ENCODE measurements around the gene KEAP1. TPM values are rescaled to one million over a fixed set of nuclear protein-coding genes. Genes with fewer than 3 reads are reported as not detected.

KEAP1 gene
- total RNA-seq, 1 donor from 2014 or later = 45.7 TPM

DNA sequence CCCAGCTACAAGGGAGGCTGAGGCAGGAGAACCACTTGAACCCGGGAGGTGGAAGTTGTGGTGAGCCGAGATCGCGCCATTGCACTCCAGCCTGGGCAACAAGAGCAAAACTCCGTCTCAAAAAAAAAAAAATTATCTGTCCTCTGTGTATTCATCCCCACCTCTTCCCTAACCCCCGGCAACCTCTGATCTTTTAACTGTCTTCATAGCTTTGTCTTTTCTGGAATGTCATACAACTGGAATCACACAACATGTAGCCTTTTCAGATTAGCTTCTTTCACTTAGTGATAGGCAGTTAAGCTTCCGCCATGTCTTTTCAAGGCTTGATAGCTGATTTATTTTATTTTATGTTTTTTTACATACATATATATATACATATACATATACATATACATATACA is 22.5 kb upstream of the KEAP1 start:
- DNase-seq (ENCODE audit: low spot score in 2 of 2) (no peak), FAIRE-seq (no peak)

DNA sequence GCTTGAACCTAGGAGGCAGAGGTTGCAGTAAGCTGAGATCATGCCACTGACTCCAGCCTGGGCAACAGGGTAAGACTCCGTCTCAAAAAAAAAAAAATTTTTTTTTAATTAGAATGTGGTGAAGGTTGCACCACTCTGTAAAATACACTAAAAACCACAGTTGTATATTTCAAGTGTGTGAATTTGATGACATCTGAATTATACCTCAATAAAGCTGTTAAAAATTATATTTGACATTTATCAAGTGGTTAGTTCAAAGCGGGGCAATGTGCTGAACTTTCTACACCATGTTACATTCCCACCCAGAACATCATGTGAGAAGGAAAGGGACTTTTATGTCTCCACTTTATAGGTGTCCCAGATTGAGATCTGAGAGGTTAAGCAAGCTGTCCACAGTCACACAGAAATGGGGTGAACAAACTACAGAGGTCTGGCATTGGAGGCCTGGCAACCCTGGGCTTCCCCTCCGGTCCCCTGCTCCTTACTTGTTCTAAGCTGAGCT is 20.0 kb upstream of the KEAP1 start:
- DNase-seq (ENCODE audit: low spot score in 2 of 2) = no peak

DNA sequence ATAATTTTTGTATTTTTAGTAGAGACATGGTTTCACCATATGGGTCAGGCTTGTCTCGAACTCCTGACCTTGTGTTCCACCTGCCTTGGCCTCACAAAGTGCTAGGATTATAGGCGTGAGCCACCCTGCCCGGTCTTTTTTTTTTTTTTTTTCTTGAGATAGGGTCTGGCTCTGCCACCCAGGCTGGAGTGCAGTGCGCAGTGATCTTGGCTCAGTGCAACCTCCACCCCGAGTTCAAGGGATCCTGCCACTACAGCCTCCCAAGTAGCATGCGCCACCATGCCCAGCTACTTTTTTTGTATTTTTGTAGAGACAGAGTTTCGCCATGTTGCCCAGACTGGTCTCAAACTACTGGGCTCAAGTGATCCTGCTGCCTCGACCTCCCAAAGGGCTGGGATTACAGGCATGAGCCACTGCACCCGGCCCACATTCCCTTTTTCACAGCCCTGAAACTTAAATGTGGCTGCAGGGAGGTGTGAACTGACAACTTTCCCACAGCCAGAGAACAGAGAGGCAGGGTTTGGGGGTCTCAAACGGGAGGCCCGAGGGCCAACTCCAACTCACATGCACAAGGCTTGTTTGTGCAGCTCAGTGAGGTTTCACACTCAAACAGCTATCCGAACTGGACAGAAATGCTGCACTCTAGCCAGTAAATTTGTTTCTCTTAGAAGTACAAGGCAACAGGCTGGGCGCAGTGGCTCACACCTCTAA is 18.5 kb upstream of the KEAP1 start:
- FAIRE-seq (no peak), DNase-seq (ENCODE audit: low spot score in 2 of 2) (no peak)

More for the DNA sequence above, 20.0 kb upstream of the KEAP1 start:
- no peak for FAIRE-seq

DNA sequence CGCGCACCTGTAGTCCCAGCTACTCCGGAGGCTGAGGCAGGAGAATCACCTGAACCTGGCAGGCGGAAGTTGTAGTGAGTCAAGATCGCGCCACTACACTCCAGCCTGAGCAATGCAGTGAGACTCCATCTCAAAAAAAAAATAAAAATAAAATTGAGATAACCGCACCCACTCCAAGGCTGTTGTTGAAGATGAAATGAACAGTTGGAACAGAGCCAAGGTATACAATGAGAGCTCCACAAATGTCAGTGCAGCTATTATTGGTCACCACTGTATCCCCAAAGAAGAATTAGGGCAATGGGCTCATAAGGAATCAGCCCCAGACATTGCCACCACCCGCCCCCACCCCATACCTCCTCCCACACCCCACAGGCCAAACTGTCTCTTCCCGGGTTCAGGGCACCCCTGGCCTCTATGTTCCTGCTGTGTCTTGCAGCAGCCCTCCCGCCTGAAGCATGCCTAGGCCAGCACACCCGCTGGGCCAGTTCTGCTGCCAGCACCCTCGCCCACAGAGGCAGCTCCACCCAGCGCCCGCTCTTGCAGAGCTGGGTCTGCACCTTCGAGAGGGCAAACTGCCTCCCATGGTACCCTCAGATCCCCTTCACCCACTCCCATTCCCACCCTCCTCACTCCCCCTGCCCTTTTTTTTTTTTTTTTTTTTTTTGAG is 17.6 kb upstream of the KEAP1 start:
- no peak for DNase-seq (ENCODE audit: low spot score in 2 of 2)
- FAIRE-seq = no peak

DNA sequence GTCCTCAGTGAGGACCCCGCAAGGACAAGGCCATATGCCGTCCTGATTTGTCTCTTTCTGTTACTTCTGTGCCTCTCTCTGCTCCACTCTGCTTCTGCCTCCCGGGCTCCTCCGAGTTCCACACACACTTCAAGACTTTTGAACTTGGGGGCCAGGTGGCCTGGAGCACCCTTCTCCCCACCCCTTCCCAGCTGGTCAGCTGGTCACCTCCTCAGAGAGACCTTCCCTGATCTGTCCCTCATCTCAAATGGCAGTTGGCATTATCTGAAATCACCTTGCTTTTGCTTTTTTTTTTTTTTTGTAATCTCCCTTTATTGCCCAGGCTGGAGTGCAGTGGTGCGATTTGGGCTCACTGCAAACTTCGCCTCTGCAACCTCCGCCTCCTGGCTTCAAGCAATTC is 16.3 kb upstream of the KEAP1 start:
- DNase-seq (ENCODE audit: low spot score in 2 of 2) = no peak
- FAIRE-seq = no peak

DNA sequence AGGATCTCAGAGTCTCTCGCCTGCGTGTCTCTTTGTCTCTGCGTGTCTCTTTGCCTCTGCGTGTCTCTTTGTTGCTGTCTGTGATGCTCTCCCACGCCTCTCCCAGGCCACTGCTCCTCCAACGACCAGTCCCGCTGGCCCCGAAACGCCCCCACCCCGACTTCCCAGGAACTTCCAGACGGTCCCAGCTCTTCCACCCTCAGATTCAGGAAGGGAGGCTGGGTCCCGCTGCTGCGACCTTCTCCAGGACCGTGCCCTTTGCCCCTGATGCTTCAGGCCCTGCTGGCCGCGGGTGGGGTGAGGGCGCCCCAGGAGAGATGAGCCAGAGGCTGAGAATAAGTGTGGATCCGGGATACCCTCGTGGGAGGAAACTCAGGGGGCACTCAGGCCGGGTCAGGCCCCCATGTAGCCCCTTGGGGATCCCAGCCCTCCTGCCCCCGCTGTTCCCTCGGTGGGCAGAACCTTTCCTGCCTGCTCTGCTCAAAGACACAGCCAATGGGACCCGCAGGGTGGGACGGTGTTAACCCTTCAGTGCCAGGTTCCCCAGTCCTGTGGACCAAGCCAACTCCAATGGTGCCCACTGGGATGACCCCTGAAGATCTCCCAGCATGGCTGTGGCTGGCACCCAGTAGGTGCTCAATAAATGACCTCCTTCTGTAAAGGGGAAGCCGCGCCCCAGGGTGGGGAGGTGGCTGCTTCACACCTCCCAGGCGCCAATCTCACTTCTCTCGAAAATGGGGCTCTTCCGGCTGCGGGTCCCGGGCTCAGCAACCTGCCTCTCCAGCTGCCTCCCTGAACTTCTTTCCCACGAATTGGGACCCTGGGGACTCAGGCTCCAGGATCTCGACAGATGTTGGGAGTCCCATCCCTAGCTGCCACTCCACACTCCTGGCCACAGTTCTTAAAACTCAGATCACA is 15.5 kb upstream of the KEAP1 start:
- DNase-seq (ENCODE audit: low spot score in 2 of 2) (no peak), FAIRE-seq (no peak)

DNA sequence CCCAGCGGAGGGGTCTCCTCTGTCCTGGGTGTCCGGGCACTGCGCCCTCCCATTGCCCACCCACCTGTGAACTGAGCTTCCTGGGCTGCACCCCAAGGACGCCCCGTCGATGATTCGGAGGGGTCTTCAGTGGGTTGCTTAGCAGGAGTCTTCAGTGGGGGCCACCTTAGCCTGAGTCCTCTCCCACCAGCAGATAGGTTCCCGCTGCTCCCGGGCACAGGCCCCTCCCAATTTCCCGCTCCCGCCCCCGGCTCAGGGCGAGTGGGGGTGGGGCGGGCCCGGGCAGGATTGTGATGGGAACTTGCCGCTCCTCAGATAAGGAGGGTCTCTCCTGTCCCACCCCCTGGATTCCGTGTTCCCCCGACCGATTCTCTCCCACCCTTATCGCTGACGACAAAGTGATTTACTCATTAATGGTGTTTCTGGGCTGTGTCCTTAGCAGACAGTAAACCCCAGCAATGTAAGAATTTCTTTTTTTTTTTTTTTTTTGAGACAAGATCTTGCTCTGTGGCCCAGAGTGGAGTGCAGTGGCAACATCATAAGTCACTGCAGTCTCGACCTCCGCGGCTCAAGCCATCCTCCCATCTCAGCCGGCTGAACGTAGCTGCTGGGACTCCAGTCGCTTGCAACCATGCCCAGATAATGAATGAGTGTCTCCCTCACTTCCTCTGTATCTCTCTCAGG is 14.7 kb upstream of the KEAP1 start:
- DNase-seq (ENCODE audit: low spot score in 2 of 2) (peak in 1 of 2 donors; percentile 66), FAIRE-seq (no peak)

DNA sequence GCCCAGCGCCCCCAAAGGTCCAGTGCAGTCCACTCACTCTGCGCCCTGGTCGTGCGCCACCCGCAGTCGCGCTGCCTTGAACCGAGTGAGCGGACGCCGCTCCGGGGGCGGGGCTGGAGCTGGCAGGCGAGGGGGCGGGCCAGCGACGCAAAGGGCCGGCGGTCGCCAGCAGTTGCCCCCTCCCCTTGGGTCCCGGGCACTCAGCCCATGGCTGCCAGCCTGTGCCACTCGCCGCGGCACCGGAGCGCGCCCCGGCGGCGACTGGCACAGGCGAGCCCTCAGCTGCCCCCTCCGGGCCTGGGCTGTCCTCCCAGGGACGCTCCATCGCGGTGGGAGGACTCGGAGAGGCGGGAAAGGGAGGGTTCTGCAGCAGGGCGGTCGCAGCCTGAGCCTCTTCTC is 14.2 kb upstream of the KEAP1 start, which contains the start of gene S1PR5:
TSS of gene S1PR5 (minus strand) at position 87 of the 399 bp plus-strand sequence. CDS start 2,436 bp downstream, outside the sequence.
- DNase-seq (ENCODE audit: low spot score in 2 of 2) = peak; percentile 80 to 90
- no peak for FAIRE-seq

DNA sequence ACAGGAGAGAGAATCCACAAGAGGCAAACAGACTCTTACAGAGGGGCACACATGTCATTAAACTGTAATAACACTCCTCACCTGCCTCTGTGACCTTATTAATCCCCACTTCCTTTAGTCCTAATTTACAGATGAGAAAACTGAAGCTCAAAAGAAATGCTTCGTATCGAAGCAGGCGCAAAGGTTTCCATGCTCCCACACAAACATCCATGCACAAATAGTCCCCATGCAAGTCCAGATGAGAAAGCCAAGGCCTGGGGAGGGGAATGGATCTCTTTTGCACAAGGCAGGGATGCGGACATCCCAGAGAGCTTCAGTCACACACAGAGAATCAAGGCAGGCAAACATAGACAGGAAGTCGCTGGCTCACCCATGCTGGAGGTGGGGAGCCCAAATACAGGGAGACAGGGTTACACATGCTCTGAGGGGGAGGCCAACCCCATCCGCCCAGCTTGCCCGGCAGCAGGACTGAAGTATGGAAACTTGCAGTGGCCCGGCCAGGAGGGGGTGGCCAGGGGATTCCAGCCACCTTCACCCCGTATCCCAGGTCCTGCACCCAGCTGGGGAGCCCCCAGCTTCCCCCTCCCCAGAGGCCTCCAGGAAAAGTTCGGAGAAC is 13.6 kb upstream of the KEAP1 start:
- FAIRE-seq (no peak), DNase-seq (ENCODE audit: low spot score in 2 of 2) (no peak)

DNA sequence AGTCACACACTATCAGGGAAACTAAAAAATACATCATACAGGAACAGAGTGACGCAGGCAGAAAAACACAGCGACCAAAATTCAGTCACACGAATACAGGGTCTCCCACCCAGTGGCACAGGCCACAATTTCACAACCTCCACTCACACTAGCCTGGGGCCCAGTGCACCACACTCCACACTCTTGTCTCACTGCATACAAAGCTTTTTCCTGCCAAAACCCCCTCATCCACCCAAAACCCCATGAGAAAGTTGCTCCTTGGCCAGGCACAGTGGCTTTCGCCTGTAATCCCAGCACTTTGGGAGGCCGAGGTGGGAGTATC is 12.9 kb upstream of the KEAP1 start:
- FAIRE-seq (no peak), DNase-seq (ENCODE audit: low spot score in 2 of 2) (no peak)

DNA sequence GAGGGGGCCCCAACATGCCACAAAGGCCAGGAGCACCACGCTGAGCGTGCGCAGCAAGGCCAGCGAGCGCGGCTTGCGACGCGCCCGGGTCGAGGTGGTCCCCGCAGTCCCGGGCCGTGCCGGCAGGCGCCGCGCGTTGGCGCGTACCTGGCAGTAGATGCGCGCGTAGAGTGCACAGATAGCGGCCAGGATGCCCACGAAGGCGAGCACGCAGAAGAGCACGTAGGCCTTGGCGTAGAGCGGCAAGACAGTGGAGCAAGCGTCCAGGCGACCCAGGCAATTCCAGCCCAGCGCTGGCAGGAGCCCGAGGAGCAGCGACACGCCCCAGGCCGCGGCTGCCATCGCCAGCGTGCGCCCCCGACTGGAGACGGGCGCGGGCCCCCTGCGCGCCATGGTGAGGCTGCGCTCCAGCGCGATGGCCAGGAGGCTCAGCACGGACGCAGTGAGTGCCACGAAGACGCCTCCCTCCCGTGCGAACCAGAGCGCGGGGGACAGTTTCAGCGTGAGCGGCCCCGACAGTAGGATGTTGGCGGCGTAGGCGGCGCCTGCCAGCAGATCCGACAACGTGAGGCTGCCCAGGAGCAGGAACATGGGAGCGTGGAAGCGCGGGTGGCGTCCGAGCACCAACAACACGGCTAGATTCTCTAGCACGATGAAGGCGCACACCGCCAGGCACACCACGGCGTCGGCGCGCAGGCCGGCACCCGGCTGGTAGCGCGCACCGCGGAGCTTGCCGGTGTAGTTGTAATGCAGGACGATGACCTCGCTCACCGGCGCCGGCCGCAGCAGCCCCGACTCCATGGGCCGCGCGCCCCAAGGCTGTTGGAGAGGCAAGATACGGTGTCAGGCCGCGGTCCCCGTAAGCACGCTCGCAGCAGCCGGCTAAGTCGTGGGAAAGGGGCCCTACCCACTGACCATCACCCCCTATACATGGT is 11.3 kb upstream of the KEAP1 start:
- FAIRE-seq = no peak
- peak in 1 of 2 donors; percentile 49 for DNase-seq (ENCODE audit: low spot score in 2 of 2)

DNA sequence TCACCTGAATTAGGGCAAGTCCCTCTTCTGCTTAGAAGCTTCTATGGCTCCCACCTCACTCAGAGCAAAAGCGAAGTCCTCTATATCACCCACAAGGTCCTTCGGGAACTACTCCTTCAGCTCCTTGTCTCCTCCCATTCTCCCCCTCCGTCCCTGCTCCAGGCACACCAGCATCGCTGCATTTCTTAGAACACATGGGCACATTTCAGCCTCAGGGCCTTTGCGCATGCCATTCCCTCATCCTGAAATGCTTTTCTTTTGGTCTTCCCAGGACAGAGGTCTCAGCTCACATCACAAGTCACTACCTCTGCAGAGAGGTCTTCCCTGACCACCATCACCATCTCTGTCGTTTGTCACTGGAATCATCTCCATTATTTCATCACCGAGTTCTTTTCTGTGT is 10.1 kb upstream of the KEAP1 start:
- FAIRE-seq (no peak), DNase-seq (ENCODE audit: low spot score in 2 of 2) (no peak)

DNA sequence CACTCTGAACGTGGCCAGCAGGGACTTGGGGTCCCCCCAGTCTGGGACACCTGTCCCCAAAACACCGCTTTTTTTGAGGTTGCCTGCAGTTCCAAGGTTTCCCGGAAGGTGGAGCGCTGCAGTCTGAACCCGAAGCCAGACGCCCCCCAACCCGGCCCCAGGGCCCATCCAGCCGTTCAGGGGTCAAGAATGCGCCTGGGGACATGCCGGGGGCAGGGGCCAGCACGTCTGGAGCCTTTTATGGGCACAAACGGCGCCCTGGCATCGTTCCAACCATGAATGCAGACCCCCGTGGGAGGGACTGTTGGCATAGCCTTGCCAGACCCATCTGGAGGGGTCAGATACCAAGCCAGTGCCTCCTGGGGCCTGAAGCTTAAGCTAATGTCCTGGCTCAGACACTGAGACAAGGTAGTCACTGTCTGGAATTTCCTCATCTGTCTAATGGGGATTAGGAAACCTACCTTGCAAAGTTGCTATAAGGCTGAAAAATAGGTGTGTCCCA is 7.2 kb upstream of the KEAP1 start:
- DNase-seq (ENCODE audit: low spot score in 2 of 2) = no peak
- FAIRE-seq = no peak

DNA sequence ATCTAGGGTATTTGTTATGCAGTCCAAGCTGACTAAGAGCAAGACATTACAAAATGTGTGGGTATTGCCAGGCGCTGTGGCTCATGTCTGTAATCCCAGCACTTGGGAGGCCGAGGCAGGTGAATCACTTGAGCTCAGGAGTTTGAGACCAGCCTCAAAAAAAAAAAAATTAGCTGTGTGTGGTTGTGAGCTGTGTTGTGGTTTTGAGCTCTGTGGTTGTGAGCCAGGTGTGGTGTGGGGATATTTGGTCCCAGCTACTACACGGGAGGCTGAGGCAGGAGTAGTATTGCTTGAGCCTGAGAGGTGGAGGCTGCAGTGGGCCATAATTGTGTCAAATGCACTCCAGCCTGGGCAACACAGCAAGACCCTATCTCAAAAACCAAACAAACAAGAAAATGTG is 5.6 kb upstream of the KEAP1 start:
- FAIRE-seq = no peak

DNA sequence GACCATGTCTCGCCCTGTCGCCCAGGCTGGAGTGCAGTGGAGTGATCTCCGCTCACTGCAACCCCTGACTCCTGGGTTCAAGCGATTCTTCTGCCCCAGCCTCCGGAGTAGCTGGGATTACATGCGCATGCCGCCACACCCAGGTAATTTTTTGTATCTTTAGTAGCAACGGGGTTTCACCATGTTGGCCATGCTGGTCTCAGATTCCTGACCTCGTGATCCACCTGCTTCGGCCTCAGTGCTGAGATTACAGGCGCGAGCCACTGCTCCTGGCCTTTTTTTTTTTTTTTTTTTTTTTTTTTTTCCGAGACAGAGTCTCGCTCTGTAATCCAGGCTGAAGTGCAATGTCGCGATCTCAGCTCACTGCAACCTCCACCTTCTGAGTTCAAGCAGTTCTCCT is 4.9 kb upstream of the KEAP1 start:
- FAIRE-seq (no peak), DNase-seq (ENCODE audit: low spot score in 2 of 2) (no peak)

More for the DNA sequence above, 5.6 kb upstream of the KEAP1 start:
- no peak for DNase-seq (ENCODE audit: low spot score in 2 of 2)

DNA sequence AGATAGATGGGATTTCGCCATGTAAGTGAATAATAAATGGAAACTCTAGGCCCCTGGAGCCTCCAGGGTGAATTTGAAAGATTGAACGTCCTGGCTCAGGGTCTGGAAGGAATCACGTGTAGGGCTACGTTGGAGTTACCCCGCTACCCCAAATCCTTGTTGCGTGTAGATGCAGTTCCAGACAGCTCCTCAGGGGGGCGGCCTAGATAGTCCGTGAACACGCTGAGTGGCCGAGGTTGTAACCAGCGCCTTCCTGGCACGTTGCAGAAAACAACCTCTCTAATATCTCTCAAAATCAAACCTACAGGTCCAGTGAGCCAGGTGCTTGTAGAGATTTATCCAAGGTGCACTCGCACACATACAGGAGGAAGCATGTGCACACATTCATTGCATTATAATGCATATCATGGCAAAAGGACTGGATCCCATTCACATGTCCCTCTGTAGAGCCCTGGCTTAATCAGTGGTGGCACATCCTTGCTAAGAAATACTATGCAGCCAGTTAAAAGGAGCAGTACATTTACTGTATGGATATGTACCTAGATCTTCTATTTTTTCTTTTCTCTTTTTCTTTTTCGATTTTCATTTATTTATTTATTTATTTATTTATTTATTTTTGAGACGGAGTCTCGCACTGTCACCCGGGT is 2.5 kb upstream of the KEAP1 start:
- DNase-seq (ENCODE audit: low spot score in 2 of 2) (peak in 1 of 2 donors; percentile 51), FAIRE-seq (no peak)

DNA sequence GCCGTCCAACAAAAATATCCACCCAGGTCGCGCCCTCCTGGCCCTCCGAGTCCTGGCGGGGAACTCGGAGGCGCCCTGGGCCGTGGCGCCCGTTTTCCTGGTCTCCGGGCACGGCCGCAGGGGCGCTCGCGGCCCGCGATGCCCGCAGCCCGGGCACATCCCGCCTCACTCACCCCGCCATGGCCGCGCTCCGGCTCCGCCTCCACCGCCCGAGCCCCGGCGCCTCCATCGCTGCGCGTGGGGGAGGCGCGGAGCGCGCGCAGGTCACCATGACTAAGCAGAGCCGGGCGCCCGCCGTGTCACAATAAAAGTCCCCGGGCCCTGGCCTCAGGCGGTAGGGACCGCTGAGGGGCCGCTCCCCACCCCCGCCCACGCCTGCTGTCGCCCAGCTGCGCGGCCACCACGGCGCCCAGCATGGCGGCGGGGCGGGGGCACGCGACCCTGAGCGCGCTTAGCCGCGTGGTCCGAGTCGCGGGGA is 593 bp downstream of the KEAP1 start:
- DNase-seq (ENCODE audit: low spot score in 2 of 2) (peak; percentile 95 to 97), FAIRE-seq (no peak)

DNA sequence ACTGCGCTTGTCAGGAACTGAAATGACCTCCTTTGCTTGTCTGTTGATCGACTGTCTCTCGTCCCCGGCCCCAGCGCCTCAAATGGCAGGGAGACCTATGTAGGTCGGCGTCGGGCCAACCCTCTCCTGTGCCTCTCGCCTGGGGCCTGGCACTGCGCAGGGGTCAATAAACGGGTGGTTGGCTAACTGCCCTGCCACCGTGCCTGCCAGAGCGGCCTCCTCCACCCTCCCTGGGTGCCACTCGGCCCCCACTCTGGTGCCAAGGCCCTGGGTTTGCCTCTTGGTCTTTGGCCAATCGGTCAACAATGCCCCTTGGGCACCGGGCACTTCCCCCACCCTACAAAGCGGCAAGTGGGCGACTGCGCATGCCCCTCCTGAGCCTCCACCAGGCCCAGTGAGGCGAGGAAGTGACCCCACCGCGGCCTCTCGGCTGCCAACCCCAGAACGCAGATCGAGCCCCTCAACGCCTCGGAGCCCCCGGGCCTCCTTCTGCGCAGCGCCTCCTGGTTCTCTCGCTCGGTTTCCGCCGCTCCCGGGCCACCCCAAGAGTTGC is 1.1 kb downstream of the KEAP1 start:
- peak; percentile 76 to 79 for DNase-seq (ENCODE audit: low spot score in 2 of 2)
- no peak for FAIRE-seq

All from frontal cortex (tissue), 4 donors.